BLaER1 treated with 17β-estradiol and CSF1 and Interleukin-3, amounts not matched to agents 10 nM and 100 nM (cell line): ENCODE data around the gene CREG1.

Experiments
- H3K27ac ChIP-seq, 11 experiments: shearing (Covaris generic); formaldehyde crosslinking; 2 replicates each; pipeline ENCODE4 v1.8.1; 2022
- H3K27me3 ChIP-seq, 11 experiments: shearing (Covaris generic); formaldehyde crosslinking; 2 replicates each; pipeline ENCODE4 v1.8.1; 2022
- H3K36me3 ChIP-seq, 11 experiments: shearing (Covaris generic); formaldehyde crosslinking; 2 replicates each; pipeline ENCODE4 v1.8.1; 2022
- H3K4me1 ChIP-seq, 10 experiments: shearing (Covaris generic); formaldehyde crosslinking; 2 replicates each; pipeline ENCODE4 v1.8.1; 2022
- H3K4me2 ChIP-seq, 11 experiments: shearing (Covaris generic); formaldehyde crosslinking; 2 replicates each; pipeline ENCODE4 v1.8.1; 2022
- H3K4me3 ChIP-seq, 10 experiments: shearing (Covaris generic); formaldehyde crosslinking; 2 replicates each; pipeline ENCODE4 v1.8.1; 2022
- H3K9ac ChIP-seq, 11 experiments: shearing (Covaris generic); formaldehyde crosslinking; 2 replicates each; pipeline ENCODE4 v1.8.1; 2022
- H3K9me3 ChIP-seq, 11 experiments: shearing (Covaris generic); formaldehyde crosslinking; replicated peaks in 1 of 11; 2 replicates each; pipeline ENCODE4 v1.8.1; 2022
- H4K20me1 ChIP-seq, 11 experiments: shearing (Covaris generic); formaldehyde crosslinking; 2 replicates each; pipeline ENCODE4 v1.8.1; 2022
- Cebpa-rat ChIP-seq, 11 experiments: shearing (Covaris generic); IDR thresholded peaks; 2 replicates each; pipeline ENCODE4 v1.8.1; 2022

CREG1 gene

DNA sequence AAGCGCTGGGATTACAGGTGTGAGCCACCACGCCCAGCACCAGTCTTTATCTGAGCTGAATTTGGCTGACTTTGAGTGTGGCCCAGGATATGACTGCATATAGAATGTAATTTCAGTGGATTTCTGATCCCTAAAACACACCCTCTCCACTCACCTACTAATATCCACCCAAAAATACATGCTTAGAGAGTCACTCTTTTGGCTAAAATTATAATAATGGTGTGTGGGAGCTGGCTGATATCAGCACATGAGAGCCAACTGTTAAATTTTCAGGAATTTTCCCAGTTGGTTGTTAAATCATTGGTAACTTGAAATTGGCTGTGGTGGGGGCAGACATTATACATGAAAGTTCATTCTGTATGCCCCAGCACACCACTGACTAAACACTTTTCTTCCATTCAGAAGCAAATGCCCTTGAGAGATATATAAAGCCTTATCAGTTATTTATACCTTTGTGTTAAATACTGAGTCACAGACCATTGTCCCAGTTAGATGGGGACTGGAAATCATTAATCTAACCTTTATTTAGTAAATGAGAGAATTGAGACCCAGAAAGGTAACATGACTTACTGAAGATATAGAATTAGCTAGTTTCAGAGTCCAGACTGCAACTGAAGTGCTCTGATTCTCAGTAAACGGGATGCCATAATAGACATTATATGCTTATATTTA is 25.4 kb downstream of the CREG1 start:
- no peak overlapping the region for H3K27ac ChIP-seq
- no peak overlapping the region for H3K9ac ChIP-seq
- no peak for TF ChIP-seq Cebpa-rat (IDR thresholded peaks at IDR 0.05)
- no peaks in the 10 kb centered on the region for H3K36me3 ChIP-seq
- H3K27me3 ChIP-seq, result no peaks in the 10 kb centered on the region
- no peak overlapping the region for H3K4me2 ChIP-seq
- no peaks in the 10 kb centered on the region; a peak in 1 of 22 replicates for H4K20me1 ChIP-seq
- peaks cover 0 to 16% (median 12%) of the 10 kb centered on the region in 11 experiments; a peak in 11 of 22 replicates for H3K9me3 ChIP-seq
- H3K4me1 ChIP-seq, result peaks cover 0 to 13% (median 0%) of the 10 kb centered on the region in 10 experiments; a peak in 3 of 20 replicates
- H3K4me3 ChIP-seq, result no peak overlapping the region

DNA sequence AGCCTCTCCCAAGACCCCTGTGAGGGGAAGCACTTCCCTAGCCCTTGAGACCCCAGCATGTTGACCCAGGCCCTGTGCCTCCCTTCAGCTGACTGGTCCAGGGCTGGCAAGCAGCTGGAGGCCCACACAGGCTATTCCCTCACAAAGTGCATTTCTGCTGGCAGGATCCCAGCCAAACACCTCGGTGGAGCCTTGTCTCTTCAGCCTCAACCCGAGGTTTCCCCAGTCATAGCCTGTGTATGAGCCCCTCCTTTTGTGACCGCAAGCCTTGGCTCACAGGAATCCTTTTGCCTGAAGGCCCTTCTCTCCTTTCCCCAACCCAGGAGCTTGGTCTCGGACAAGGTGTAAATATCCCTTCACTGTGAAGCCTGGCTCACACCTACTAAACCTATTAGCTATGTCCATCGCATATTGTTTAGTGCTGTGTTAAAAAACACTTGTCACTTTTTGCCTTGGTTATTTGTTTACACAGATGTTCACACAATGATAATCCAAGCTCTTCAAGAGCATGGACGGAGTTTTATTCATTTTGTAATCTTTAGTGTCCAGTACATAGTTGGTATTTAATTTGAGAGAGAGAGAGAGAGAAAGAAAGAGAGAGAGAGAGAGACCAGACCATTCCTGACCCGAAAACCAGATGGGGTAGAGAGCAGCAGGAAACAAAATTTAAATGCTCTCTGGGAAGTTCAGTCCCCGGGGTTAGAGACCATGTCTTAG is 26.7 kb downstream of the CREG1 start:
- Histone ChIP-seq H3K36me3 (no peaks in the 10 kb centered on the region), H3K4me3 (no peak overlapping the region), H4K20me1 (no peaks in the 10 kb centered on the region), H3K4me2 (no peak overlapping the region), H3K4me1 (peaks cover 0 to 13% (median 0%) of the 10 kb centered on the region in 10 experiments; a peak in 3 of 20 replicates), H3K9me3 (peaks cover 5 to 26% (median 15%) of the 10 kb centered on the region in 11 experiments; a peak in 16 of 22 replicates), H3K27ac (no peak overlapping the region), H3K27me3 (no peaks in the 10 kb centered on the region), H3K9ac (no peak overlapping the region)
- TF ChIP-seq Cebpa-rat (IDR thresholded peaks at IDR 0.05), result no peak

DNA sequence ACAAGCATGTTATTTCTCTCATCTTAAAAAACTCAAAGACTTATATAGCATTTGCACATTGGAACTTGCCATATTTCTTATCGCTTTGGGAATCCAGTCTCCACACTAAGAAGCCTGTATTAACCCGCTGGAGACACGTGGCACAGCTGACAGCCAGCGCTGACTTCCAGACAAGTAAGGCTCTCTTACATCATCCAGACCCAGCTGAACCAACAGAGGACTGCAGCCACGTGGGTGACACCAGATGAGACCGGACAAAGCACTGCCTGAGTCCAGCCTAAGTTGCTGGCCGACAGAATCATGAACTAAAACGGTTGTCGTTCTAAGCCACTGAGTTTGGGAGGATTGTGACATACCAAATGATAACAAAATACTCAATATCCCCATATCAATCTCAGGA is 28.9 kb downstream of the CREG1 start:
- no peaks in the 10 kb centered on the region for H4K20me1 ChIP-seq
- H3K4me3 ChIP-seq, result no peak overlapping the region
- H3K9me3 ChIP-seq, result peaks cover 5 to 27% (median 15%) of the 10 kb centered on the region in 11 experiments; a peak in 16 of 22 replicates
- H3K4me2 ChIP-seq, result no peak overlapping the region
- peaks cover 0 to 13% (median 0%) of the 10 kb centered on the region in 10 experiments; a peak in 3 of 20 replicates for H3K4me1 ChIP-seq
- H3K27ac ChIP-seq, result no peak overlapping the region
- H3K36me3 ChIP-seq, result no peaks in the 10 kb centered on the region
- no peak for TF ChIP-seq Cebpa-rat (IDR thresholded peaks at IDR 0.05)
- H3K9ac ChIP-seq, result no peak overlapping the region
- H3K27me3 ChIP-seq, result no peaks in the 10 kb centered on the region

DNA sequence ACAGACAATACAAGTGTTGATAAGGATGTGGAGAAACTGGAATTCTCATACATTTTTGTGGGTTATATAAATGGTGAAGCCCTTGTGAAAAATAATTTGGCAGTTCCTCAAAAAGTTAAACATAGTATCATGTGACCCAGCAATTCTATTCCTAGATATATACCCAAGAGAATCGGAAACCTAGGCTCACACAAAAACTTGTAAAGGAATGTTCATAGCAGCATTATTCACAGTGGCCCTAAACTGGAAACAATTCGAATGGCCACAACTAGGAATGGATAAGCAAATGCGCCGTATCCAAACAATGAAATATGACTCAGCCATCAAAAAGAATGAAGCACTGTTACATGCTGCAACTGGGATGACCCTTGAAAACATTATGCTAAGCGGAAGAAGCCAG is 31.3 kb downstream of the CREG1 start:
- Histone ChIP-seq H3K4me2 (no peak overlapping the region), H3K27me3 (no peaks in the 10 kb centered on the region), H3K9me3 (peaks cover 5 to 27% (median 15%) of the 10 kb centered on the region in 11 experiments; a peak in 16 of 22 replicates), H3K36me3 (no peaks in the 10 kb centered on the region), H3K27ac (no peak overlapping the region), H3K9ac (no peak overlapping the region), H4K20me1 (no peaks in the 10 kb centered on the region), H3K4me1 (peaks cover 0 to 13% (median 3%) of the 10 kb centered on the region in 10 experiments; a peak in 13 of 20 replicates), H3K4me3 (no peak overlapping the region)
- no peak for TF ChIP-seq Cebpa-rat (IDR thresholded peaks at IDR 0.05)

DNA sequence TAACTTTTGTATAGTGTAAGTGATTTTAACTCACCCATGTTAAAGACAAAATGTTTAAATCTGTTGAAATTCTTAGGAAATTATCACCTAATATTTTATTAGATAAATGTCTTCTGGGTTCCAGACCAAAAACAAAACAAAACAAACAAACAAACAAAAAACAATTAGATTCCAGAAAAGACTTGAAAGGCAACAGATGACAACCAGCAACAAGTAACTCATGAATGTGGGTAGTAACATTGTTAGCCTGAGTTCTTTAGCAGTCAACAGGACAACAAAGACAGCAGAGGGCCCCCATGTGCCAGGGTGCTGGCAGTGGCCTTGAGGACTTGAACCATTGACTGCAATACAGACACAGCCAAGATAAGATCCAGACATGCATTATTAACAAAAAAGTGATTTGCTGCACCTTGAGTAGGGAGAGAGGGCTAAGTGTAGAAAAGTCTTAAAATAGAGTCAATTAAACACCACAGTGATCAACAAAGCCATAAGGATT is 32.8 kb downstream of the CREG1 start:
- H4K20me1 ChIP-seq, result no peaks in the 10 kb centered on the region
- no peaks in the 10 kb centered on the region for H3K27me3 ChIP-seq
- H3K4me3 ChIP-seq, result no peak overlapping the region
- peaks cover 5 to 27% (median 15%) of the 10 kb centered on the region in 11 experiments; a peak in 16 of 22 replicates for H3K9me3 ChIP-seq
- no peak overlapping the region for H3K4me2 ChIP-seq
- H3K4me1 ChIP-seq, result peaks cover 5 to 12% (median 8%) of the 10 kb centered on the region in 10 experiments; a peak in 14 of 20 replicates
- H3K27ac ChIP-seq, result no peak overlapping the region
- TF ChIP-seq Cebpa-rat (IDR thresholded peaks at IDR 0.05), result no peak
- no peak overlapping the region for H3K9ac ChIP-seq
- H3K36me3 ChIP-seq, result no peaks in the 10 kb centered on the region

DNA sequence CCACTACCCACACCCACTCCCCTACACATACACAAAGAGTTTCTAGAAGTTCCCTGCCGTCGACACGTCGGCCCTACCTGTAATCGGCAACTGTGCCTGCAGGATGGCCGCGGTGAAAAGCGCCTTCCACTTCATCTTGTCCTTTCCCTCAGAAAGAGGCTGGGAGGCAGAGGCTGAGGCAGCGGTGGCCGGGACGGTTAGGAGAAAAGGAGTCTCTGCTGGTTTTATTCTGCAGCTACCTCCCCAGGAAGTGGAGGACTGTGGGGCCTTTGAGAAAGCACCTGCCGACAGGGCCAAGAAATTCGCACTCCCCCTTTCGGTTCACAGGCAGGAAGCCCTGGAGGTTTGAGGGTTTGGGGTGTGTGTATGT is 35.2 kb downstream of the CREG1 start, which contains the start of gene CD247:
Gene CD247, minus strand, starts transcription at position 199 of the 370 bp plus-strand sequence. Its CDS starts 64 bp downstream, at position 135.
- Histone ChIP-seq H3K27me3 (no peaks in the 10 kb centered on the region), H3K9ac (no peak within 1 kb of the TSS), H3K4me3 (no peak within 1 kb of the TSS), H3K4me2 (peak within 1 kb of the TSS in 4 of 11 experiments; percentile 23 to 36 (median 28); a peak in 6 of 22 replicates), H3K36me3 (no peaks in the 10 kb centered on the region), H3K9me3 (peaks cover 0 to 15% (median 5%) of the 10 kb centered on the region in 11 experiments; a peak in 11 of 22 replicates), H3K27ac (no peak within 1 kb of the TSS), H4K20me1 (no peaks in the 10 kb centered on the region), H3K4me1 (peaks cover 0 to 12% (median 7%) of the 10 kb centered on the region in 10 experiments; a peak in 11 of 20 replicates)
- no peak for TF ChIP-seq Cebpa-rat (IDR thresholded peaks at IDR 0.05)

DNA sequence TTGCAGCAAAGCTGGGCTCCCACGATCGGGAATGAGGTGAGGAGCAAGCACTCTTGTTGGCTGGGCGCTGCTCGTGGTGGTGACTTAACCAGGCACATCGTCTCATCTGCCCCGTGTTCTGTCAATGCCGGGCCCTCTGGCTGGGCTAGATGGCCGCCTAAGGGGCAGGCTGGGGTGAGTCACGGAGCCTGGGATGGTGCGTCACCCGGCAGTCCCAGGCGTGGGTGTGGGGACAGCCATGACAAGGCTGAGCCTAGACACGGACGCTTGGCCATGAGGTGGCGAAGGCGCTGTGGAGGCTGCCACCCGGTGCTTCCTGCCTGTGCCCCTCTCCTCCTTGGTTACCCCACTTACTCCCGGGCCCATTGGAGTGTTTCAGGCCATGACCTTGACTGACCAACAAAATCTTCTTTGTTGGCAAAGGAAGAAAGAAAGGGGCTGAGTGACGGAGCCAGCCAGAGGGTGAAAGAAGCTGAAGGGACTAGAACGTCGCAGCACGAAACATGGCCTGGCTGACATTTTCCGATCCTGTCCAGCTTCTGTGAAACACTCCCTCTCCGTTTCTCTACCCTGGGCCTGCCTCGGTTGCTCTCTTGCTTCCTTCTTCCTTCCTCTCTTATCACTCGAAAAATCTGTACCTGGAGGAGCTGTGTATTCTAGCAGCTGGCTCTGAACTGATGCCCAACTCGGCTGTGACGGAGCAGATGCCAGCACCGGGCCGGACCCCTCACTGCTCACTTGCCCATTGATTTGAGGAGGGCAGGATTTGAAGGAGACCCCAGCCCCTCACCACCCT is 35.8 kb downstream of the CREG1 start:
- peaks cover 0 to 12% (median 7%) of the 10 kb centered on the region in 10 experiments; a peak in 11 of 20 replicates for H3K4me1 ChIP-seq
- TF ChIP-seq Cebpa-rat (IDR thresholded peaks at IDR 0.05), result no peak
- no peak overlapping the region for H3K9ac ChIP-seq
- no peak overlapping the region for H3K27ac ChIP-seq
- H3K27me3 ChIP-seq, result no peaks in the 10 kb centered on the region
- peak overlapping the region in 4 of 11 experiments; percentile 23 to 36 (median 28); a peak in 6 of 22 replicates for H3K4me2 ChIP-seq
- no peak overlapping the region for H3K4me3 ChIP-seq
- H4K20me1 ChIP-seq, result no peaks in the 10 kb centered on the region
- peaks cover 0 to 11% (median 5%) of the 10 kb centered on the region in 11 experiments; a peak in 10 of 22 replicates for H3K9me3 ChIP-seq
- H3K36me3 ChIP-seq, result no peaks in the 10 kb centered on the region
